PC-9 (cell line): ENCODE data around the gene LONP2.

ENCODE experiments used
- EZH2 ChIP-seq: fragments of 200-600 bp; sonication (generic); IDR thresholded peaks from 2 replicates; pipeline ENCODE4 v1.8.0; 2017; ENCODE audit warnings: antibody characterized with exemption, low read depth
- TF ChIP-seq, protein P1 (sequence below): fragments of 200-600 bp; sonication (generic); conservative IDR thresholded peaks from 2 replicates; pipeline ENCODE4 v1.6.1; 2017; ENCODE audit warnings: mixed run types, antibody characterized with exemption, mild to moderate bottlenecking, moderate library complexity

DNA sequence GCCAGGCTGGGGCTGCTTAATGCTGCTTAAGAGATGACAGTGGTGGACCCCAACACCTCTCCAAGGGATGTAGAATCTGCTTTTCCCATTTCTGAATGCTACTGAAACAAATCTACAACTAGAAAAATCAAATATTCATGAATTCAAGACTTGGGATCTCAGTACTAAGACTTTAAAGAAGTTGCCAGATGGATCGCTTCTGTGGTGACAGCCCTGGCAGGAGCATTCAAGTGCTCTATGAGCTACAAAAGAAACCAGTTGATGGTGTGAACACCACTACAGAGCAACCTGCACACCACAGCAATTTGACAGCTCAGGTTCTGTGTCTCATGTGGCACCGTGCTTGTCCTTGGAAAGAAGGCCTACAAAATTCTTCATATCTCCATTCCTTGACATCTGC lies 98.5 kb downstream of the LONP2 start:
- TF ChIP-seq, protein P1, sequence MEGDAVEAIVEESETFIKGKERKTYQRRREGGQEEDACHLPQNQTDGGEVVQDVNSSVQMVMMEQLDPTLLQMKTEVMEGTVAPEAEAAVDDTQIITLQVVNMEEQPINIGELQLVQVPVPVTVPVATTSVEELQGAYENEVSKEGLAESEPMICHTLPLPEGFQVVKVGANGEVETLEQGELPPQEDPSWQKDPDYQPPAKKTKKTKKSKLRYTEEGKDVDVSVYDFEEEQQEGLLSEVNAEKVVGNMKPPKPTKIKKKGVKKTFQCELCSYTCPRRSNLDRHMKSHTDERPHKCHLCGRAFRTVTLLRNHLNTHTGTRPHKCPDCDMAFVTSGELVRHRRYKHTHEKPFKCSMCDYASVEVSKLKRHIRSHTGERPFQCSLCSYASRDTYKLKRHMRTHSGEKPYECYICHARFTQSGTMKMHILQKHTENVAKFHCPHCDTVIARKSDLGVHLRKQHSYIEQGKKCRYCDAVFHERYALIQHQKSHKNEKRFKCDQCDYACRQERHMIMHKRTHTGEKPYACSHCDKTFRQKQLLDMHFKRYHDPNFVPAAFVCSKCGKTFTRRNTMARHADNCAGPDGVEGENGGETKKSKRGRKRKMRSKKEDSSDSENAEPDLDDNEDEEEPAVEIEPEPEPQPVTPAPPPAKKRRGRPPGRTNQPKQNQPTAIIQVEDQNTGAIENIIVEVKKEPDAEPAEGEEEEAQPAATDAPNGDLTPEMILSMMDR = no peak
- TF ChIP-seq EZH2 = no peak
